IPS-NIHi7 (cell line): ENCODE results near the gene OPN5.
A peak's percentile ranks its signal among the peaks of the same experiment; 100 is the strongest.

Experiments used
- DNase-seq: peaks from one replicate; pipeline ENCODE4 v3.0.0; 2012; ENCODE audit warnings: mixed read lengths; ENCODE audit errors: extremely low spot score

OPN5 gene

DNA sequence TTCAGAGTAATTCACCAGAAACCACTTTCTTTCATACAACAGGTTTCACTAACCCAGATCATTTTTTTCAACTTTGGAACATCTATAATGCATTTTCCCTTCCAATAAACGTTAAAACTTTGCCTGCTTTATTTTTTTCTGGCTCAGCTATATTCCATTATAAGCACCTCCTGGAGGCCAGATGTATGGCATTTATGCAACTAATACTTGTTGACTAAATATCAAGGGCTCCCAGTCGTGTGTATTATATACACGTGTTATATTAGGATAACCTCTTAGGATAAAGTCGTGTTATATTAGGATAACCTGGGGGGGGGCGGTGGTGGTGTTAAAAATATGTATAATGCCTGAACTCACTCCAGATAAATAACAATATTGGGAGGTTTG is 6.7 kb downstream of the OPN5 start:
- DNase-seq, result no peak

DNA sequence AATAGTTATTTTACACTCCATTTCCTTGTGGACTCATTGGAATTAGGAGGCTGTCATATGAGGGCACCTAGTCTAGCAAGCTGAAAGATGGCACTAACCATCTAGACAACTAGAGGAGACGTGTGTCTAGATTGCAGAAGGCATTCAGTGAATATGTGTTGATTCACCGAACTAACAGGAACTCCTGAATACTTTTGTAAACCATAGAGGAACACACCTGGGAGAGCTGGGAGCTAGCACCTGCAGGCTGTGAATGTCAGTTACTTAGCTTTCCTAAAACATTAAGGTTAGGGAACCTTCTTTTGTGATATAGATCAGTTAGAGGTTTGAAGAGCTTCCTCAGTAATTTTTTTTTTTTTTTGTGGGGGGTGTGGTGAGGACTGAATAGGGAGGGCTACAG is 7.7 kb downstream of the OPN5 start:
- peak; percentile 25 for DNase-seq

DNA sequence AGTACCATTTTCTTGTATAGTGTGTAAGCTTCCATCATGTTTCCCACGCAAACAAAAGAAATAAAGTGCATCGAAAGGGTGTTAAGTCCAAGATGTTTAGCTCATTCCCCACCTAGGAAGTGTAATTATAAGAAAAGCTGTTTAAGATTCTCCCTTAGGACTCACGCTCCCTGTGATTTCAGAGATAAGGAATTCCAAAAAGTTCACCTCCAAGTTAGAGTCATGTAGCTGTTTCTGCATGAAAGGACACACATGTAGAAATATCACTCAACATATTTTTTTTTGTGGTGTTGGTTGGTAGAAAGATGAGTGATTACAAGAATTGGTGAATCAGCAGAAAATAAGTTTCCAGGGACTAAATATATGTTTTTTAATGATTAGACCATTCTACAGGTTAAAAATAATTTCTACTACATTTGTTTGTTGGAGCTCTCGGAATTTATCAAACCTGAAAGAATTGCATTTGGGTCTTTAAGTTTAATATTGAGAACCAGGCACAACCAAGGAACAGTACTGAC is 10.4 kb downstream of the OPN5 start:
- DNase-seq, result no peak

DNA sequence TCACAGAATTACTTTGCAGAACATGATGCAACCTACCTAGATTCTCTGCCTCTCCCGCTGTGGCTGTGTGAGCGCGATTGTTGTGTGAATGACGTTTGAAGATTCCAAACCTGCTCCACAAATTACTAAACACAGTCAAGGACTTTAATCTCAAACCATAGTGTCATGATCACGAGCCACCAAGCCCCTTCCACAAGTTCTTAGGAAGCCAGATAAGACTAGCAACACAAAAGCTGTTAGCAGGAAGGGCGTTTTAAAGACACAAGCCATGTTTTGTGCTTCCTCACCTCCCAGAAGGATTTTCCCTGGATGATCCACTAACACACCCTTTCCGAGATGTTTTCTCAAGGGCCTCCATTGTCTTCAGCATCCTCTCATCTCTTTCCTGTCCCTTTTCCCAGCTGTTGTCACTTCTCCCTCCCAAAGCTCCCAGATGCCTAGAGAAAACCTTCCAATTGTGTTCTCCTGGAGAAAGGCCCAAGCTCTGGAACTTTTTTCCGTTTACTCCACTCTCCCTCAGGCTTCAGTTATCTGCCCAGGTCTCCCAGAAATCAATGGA is 12.8 kb downstream of the OPN5 start:
- DNase-seq, result no peak

DNA sequence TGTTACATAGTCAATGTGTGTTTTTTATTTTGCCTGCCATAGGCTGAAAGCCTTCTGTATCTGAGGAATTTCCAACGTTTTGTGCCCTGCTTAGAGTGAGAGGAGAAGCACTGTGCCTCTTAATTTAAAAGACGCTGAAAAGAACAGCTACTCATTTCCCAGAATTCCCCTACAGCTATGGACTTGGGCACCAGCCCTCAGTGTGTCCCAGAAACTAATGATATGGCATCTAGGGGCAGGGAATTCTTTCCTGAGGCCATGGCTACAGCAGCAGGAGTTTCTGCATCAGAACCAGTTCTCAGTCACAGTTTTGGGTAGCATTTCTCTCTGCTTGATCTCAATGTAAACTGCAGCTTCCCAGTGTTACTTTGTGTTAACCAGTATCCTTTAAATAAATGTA is 20.2 kb downstream of the OPN5 start:
- DNase-seq, result no peak

DNA sequence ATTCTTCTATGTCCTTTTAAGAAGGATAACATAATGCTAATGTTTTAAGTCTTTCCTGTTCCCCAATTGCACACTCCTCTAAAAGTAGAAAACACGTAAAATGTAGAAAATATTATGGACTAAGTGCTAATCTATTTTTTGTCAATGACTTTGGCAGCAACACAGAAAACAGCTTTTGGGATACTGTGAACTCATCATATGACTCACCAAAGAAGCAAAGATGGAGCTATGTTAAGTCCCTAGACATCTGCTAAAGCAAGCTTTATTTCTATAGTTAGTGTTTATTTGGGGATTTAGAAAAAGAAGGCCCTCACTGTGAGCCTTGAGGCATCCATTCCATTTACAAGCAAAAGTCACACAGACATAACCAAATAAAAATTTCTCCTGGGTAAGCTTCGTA is 23.0 kb downstream of the OPN5 start:
- DNase-seq, result no peak

DNA sequence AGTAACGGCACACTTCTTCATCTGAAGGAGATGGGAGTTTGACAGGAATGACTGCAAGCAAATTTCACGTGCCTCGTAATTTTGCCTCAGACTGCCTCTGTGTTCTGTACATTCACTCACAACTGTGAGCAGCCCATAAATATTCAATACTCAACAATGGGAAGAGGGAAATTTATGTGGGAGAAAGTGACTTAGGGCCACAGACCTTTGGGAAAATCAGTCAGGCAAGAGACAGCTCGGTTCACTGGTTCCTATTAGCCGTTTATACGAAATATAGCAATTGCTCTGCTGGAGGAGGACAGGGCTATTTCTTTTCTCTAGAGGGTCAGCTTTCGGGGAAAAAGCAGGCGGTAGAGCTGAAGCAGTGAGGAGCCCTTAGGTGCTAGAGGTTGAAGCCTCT is 28.0 kb downstream of the OPN5 start:
- no peak for DNase-seq

DNA sequence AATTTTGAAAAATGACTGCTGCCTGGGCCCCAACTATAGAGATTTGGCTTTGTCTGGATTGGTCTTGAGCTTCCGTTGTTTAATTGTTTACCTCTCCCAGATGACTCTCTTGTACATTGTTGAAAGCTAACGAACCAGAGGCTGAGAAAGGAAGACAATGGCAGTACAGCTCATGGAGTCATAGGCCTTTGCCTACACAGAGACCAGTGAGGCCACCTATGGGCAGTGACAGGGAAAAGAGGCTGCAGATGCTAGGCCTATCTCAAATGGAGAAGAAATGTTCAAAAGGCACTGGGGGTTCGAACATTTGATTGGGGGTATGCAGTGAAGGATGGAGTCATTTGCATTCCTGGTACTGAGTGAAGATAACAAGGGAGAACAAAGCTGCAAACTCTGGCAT is 29.1 kb downstream of the OPN5 start:
- peak; percentile 43 for DNase-seq

DNA sequence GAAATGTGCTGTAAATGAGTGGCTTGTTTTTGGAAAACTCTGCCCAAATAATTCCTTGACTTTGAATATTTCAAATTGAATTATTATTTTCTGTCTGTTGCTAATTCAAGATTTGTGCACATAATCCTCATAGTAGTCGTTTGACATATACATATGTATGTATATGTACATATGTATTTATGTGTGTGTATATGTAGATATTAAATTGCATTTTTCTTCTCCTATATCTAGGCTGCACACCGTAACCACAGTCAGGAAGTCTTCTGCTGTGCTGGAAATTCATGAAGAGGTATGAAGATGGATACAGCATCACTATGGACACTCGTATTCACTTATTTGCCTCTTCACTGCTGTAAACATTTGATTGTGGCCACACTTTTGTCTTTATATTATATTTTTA is 29.6 kb downstream of the OPN5 start:
- DNase-seq, result no peak

DNA sequence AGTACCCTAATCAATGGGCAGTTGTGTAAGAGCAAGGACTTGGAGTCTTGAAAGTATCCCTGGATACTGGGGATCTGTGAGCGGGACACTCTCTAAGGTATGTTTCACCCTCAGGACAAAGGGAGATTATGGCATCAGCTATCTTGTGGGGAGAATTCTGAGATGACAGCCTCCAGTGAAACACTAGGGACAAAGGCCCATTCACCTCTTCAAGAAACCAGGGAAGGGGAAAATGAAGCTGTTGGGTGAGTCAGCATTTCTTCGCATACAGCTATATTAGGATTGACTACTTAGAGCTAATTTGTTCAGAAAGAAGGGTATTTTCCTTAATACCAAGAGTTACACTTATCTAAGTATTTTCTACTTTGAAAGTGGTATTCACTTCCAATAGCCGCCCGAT is 35.9 kb downstream of the OPN5 start:
- DNase-seq, result no peak

DNA sequence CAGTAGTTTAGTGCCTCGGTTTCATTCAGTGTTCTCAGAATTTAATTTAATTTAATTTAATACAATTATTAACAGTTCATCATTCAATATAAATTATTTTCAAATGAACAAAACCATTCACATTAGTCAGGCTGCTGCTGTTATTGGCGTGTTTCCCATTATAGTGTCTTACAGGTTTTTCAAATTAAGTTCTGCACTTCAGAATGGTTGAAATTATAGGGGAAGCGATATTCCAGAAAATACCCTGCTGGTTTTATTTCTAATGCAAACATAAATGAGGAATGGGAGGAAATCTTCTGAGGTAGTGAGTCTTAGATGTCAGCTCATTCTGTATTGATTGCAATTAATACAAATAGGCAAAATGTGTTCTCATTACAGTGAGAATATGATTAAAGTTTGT is 37.6 kb downstream of the OPN5 start:
- no peak for DNase-seq

DNA sequence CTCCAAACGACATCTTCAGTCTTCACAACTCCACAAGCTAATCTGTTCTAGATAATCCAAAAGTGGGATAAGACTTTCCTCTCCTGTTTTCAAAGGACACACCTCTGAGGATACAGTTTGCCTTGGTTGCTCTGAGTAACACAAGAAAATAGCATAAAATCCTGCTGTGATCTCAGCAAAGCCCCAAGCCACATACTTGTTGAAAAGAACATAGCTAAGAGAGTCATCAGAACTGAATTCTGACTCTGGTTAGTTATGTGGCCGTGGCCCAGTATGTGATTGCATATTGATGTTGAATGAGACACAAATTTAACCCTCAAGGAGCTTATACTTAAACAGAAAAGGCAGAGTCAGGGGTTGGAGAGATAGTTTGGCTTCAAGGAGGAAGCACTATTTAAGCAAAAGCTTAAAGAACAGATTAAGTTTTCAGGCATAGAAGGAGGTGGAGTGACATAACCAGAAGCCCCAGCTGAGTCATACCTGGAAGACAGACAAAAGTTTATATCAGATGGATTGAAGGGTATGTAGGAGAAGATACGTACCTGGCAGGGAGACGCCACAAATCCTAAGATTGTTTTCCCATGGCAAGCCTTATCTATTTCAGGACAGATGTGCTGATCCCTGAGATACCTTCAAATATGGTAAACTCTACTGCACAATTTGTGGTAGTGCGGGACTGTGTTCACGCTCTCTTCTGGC is 41.2 kb downstream of the OPN5 start:
- DNase-seq, result no peak

DNA sequence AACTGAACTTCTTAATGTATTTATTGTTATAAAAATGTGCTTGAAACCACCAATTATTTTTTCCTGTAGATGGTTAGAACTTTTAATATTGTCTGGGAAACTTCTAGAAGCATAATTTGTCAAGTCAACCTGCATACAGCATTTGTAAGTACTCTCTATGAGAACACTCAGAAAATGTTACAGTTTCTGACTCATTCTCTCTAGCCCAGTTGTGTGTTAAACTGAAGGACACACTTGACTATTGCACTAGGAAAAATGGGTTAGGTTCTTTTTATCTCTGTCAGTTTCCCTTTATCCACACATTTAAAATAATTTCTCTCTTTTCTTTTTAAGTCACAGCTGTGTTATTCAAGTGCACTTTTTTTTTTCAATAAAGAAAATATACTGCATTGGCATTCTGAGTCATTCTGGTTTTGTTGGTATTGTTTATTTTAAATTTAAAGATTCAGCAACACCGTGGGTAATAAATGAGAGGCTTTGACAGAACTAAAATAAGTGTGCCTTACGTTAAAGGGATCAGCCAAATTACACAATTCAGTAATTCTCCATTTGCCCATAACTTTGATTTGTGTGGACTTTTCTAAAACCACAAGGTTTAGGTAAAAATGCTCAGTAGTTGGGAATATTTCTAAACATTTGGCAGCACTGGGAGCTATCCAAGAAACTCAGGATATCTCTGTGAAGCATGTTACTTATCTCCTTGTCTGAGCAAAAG is 50.7 kb downstream of the OPN5 start:
- DNase-seq, result no peak

DNA sequence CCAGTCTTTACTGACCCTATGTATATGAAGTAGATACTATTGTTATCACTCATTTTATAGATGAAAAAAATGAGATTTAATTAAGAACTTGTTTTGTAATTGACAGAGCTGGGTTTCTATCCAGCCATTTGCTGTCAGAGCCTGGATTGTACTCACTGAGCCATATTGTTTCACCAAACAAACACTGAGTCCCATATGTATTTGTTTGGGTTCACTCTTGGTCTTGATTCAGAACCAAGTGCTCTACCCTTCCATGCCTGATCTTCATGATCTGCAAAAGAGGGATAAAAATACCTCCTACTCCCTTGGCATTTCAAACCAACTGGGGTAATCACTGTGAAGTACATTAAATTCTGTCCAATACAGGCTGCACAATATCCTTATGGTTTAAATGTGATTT is 52.4 kb downstream of the OPN5 start:
- no peak for DNase-seq

DNA sequence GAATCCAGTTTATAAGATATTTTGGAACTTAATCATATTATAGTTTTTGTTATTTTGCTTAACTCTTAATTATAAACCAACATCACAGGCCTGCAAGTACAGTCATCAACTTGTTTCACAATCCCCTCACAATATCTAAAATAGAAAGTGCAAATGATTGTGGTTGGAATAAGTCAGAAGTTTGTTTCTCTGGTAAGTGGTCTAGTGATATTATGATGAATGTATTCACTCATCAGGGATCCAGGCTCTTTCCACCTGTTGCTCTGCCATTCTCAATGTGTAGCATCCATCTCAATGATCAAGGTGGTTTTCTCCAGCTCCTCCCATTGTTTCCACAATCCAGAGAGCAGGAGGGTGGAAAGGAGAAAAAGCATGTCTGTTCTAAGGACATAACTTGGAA is 54.2 kb downstream of the OPN5 start:
- no peak for DNase-seq

DNA sequence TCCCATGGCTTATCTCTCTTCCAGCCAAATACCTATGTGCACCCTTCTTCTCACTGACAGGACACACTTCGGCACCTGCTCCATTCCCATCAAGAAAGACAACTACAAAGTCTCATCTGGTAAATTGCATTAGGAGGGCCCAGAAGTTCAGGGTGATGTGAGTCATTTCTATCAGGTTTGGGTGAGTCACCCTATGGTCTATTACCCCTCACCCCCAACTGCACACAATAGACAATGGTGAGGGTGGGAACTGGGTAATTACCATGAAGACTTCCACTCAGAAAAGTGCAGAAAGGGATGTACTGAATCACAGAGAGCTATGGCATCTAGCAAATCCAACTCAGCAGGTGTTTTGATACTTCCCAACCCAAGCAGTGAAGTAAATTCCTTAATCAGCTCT is 54.8 kb downstream of the OPN5 start:
- no peak for DNase-seq

DNA sequence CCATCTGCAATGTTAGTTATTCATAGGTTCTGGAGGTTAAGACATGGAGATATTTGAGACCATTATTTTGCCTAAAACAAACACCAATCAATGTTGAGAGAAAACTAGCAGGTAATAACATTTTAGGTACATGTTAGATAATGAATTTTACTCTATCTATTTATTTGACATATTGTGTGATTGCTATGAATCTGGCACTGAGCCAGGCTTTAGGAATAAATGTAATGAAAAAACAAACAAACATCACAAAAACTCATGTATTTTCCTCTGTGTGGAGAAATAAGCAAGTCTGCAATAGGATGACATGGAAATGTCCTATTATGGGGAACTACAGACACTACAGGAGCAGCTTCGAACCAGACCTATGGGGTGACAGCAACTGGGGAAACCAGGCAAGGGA is 57.8 kb downstream of the OPN5 start:
- no peak for DNase-seq

DNA sequence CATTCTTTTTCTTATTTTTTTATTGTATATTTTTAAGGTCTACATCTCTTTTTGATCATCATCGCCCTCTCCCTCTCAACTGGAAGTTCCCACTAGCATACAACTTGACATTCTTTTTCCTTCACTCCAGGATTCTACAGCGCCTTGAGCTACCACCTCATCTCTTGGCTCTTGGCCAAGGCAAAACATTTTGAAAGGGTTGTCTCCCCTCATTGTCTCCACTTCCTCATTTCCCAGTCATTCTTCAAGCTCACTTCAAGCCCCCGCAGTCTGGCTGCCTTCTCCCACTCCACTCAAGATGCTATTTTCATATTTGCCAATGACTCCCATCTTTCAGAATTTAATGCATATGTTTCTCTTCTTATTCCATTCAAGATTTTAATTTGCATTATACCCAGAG is 63.0 kb downstream of the OPN5 start:
- DNase-seq, result no peak

DNA sequence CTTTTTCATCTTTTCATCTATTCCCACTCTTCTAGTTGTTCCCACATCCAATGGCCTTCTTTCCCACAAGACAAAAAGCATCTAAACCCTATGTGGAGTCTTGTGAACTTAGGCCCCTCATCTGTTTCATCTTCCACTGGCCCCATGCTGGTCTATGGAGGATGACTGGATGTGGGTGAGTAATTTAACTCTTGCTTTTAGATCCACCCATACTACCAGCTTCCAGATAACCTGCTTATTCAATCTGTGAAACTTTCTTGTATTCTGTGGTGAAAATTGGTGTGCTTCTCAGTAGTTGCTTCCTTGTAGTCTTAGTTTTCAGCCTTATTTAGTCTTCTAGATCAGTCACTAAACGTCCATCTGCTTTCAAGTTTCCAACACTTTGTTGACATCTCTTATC is 64.9 kb downstream of the OPN5 start:
- DNase-seq, result no peak

DNA sequence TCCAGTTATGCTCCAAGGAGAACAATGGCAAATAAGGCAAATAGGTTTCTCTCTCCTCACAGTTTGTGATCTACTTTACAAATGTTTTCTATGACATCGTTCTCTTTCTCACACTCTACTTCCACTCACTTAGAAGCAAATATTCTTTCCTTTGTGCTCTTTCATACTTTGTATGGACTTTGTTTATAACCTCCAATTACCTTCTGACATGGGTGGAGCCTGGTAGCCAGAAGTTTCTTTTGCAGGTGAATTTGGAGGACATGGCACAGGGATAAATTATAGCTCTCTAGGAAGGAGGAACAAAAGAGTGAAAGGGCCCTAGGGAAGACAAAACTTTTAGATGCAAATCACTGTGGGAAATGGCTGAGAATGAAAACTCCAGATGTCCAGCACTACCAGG is 69.3 kb downstream of the OPN5 start:
- DNase-seq, result no peak

DNA sequence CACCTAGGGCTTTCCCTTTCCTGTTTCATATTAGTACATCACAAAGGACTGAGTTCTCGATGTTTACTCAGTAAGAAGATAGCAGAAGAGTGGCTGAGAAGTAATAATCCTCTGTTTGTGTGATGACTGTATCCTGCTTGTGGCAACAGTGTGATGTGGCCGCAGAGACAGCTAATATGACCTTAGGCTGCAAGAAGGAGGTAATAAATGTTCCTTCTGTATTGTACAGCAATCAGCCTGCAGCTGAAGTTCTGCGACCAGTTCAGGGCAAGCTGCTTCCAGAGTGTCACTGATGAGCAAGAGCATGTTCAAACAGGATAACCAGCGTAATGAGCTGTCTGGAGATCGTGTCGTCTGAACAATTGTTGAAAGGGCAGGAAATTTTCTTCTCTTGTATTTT is 70.9 kb downstream of the OPN5 start:
- DNase-seq, result no peak

DNA sequence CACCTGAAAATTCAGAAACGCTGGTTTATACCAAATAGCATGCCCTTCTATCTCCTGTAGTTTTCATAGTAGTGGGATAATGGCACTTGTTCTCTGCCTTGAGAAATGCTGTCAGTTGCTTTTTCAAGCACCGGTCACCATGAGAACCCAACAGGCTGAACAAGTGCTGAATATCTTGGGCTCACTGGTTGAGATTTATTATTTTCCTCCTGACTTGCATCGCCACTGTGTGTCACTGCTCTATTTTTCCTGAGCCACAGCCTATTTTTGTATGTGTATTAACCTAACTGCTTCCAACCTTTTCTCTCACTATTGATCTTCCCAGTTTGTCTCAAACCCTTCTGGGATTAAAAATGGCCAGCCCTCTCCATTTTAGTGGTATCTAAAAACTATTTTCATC is 71.9 kb downstream of the OPN5 start:
- DNase-seq, result no peak

DNA sequence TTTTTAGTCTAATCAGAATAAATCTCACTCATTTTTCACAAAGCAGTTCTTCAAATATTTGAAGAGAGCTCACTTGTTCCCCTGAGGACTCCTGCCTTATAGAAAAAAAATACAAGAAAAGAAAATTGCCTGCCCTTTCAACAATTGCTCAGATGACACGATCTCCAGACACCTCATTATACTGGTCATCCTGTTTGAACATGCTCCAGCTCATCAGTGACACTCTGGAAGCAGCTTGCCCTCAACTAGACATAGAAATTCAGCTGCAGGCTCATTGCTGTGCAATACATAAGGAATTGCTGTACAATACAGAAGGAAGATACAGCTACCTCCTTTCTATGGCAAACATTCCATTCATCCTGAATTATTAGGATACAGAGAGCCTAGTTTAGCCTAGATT is 73.1 kb downstream of the OPN5 start:
- DNase-seq, result no peak
